Activated T-cell treated with anti-CD3 and anti-CD28 coated beads for 1 hour (primary cell): ENCODE measurements around the gene BMAL2.

ENCODE experiments used
- DNase-seq: peaks from one replicate; pipeline ENCODE4 v3.0.0-alpha.2; 2020; ENCODE audit warnings: low read depth

Gene BMAL2

DNA sequence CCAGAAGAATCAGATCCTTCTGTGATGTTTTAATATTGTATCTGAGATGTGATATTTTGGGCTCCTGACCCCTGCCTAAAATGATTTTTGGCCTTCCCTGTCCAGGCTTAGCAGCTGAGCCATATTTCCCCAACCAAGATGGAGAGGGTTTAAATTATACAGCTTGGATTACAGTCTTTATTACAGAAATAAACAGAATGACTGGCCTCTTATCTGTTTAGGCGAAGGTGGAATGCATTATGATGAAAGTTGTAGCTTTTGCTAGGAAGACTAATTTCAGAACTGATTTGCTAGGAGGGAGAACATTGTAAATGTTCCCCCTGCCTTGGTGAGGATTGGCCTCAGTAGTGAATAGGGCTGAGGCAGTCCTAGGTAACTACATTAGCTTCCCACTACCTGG, 23.3 kb downstream of the BMAL2 start:
- no peak for DNase-seq

DNA sequence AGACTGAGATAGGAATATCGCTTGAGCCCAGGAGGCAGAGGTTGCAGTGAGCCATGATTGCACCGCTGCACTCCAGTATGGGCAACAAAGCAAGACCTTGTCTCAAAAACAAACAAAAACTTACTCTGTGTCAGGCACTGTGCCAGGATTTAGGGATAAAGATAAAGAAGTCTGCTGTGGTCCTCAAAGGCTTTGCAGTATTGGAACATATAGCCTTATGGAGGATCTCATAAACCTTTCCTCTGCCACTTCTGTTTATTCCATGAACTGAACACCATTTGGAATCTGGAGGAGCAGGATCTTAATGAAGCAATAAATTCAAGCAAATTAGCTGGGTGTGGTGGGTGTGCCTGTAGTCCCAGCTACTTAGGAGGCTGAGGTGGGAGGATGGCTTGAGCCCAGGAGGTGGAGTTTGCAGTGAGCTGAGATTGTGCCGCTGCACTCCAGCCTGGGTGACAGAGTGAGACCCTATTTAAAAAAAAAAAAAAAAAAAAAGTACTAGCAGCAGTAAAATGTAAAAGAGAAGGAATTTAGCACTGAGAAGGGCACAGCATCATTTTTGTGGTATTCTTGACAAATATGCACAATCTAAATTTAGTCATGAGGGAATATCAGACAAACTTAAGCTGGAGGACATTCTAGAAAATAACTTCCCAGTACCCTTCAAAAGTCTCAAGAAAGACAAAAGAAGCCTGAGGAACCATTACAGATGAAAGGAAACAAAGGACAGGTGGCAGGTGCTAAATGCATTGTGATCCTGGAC, 27.1 kb downstream of the BMAL2 start:
- no peak for DNase-seq

DNA sequence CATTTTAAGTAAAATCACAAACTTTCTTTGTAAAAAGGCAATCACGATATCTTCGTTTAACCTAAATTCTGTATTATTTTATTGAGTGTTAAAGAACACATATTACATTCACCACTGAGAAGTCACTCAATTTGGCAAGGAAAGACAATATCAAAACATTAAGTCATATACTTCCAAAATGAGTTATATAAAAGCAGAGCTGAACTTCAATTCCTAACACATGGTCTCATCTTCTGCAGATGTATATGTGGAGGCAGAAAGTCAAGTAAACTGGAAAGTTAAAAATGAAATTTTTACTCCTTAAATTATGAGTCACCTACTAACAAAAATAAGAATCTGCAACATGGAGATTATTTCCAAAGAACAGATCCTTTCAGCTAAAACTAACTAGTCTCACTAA, 28.7 kb downstream of the BMAL2 start:
- DNase-seq: no peak

DNA sequence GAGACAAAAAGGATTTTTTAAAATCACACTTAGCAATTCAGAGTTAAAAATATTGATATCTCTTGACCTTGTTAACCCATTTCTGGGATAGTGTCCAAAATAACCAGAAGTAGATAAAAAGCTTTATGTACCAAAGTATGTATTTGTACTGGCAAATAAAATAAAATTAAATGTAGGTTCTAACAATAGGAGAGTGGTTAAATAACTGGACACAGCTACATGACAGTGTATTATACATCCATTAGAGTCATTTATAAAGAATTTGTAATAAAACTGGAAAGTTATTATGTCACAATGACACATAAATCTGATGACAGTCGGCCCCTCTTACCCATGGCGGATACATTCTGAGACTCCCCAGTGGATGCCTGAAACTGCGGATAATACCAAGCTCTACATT, 34.0 kb downstream of the BMAL2 start:
- no peak for DNase-seq

DNA sequence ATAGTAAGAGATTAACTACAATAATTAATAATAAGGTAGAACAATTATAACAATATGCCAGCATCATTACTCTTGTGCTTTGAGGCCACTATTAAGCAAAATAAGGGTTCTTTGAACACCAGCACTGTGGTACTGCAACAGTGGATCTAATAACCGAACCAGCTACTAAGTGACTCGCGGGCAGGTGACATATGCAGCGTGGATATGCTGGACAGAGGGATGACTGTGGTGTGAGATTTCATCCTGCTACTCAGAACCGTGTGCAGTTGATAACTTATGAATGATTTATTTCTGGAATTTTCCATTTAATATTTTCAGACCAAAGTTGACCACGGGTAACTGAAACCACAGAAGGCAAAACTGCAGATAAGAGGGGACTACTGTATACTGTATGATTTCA, 34.4 kb downstream of the BMAL2 start:
- no peak for DNase-seq

DNA sequence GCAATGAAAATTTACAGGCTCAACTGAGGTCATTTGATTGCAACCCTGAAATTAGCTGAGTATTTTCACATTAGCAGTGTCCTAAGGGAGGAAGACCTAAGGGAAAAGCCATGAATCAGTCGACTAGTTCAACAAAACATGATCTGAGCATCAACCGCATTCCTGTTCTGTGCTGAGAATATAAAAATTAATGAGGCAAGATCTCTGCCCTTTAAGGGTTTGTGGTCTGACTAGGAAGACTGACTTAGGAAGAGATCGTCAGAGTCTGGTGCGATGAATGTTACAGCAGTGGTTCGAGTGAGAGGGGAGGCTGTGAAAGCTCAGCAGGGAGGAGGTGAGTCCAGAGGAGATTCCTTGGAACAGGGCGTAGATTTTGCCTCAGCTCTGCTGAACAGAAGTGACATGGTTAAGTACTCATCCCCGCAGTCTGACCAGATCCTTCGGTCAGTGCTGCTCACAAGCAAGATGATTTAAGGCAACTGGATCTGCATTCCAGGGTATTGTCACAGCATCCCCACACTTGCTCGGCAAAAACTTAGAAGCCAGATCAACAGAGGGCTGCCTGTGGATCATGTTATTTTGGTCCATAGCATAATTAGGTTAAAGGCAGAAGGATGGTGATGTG, 49.6 kb downstream of the BMAL2 start:
- no peak for DNase-seq
